Prostate gland (tissue), 2 donors: ENCODE measurements around the gene DMWD. TPM values are rescaled to one million over a fixed set of nuclear protein-coding genes. Genes with fewer than 3 reads are reported as not detected.

Source experiments
- DNase-seq: peaks from one replicate; pipeline ENCODE4 v3.0.0-alpha.2; 2019; ENCODE audit warnings: low spot score
- H3K27ac ChIP-seq, 2 donors: fragments of 200-600 bp; sonication (generic); 2 replicates each; pipeline ENCODE4 v1.5.1; 2017 to 2019
- H3K27me3 ChIP-seq: fragments of 200-600 bp; sonication (generic); replicated peaks from 2 replicates; pipeline ENCODE4 v1.5.1; 2019; ENCODE audit not compliant: insufficient read depth
- H3K36me3 ChIP-seq, 2 donors: fragments of 200-600 bp; sonication (generic); 1 replicate in 1 of 2; 2 replicates in 1 of 2; pipeline versions ENCODE4 v1.5.1 to v1.8.1; 2017 to 2019
- H3K4me1 ChIP-seq: fragments of 200-600 bp; sonication (generic); replicated peaks from 2 replicates; pipeline ENCODE4 v1.5.1; 2019
- H3K4me3 ChIP-seq, 2 donors: fragments of 200-600 bp; sonication (generic); 2 replicates each; pipeline ENCODE4 v1.5.1; 2017 to 2019
- H3K9me3 ChIP-seq: fragments of 200-600 bp; sonication (generic); 2 replicates; pipeline ENCODE4 v1.5.1; 2017
- CTCF ChIP-seq, 4 experiments: fragments of 200-600 bp in 2 of 4; fragments of 450-650 bp in 2 of 4; sonication (generic) in 2 of 4; IDR thresholded peaks; 1 replicate in 3 of 4; 2 replicates in 1 of 4; pipeline ENCODE4 v1.5.1; 2016 to 2019; ENCODE audit warnings: antibody characterized with exemption in 4 of 4, mild to moderate bottlenecking in 2 of 4, moderate library complexity in 2 of 4
- POLR2A ChIP-seq: fragments of 450-650 bp; IDR thresholded peaks from one replicate; pipeline ENCODE4 v1.6.1; 2016; ENCODE audit warnings: antibody characterized with exemption, mild to moderate bottlenecking
- POLR2AphosphoS5 ChIP-seq: sonication (generic); formaldehyde crosslinking; IDR thresholded peaks from one replicate; pipeline ENCODE4 v1.6.1; 2017; ENCODE audit warnings: antibody characterized with exemption
- WGBS: methylation state at CpG from one replicate; pipeline ENCODE4 v1.1.5; 2018; 5-methylcytosine and 5-hydroxymethylcytosine counted together
- intact Hi-C: fragments of 100-400 bp; cut with DNase I; formaldehyde crosslinking; loops from one replicate; pipeline ENCODE4 v1.14.2; 2022
- total RNA-seq, 2 donors: library from RNA; depleted of rRNA; stranded (reverse); fragments of >200 nt; gene quantifications; one replicate each; pipeline ENCODE4 v1.1.0, GENCODE V29; 2016

Gene DMWD
- total RNA-seq, 2 donors from 2014 or later = 35.5 to 96.7 TPM

- Histone ChIP-seq H3K4me3 (no peak overlapping the region), H3K27me3 (no peaks in the 10 kb centered on the region), H3K27ac (no peak overlapping the region), H3K36me3 (peaks cover 17 to 34% of the 10 kb centered on the region in 2 donors), H3K4me1 (peaks cover 9% of the 10 kb centered on the region), H3K9me3 (no peaks in the 10 kb centered on the region)
- TF ChIP-seq CTCF (IDR thresholded peaks at IDR 0.05) = no peak
- no peak for TF ChIP-seq POLR2AphosphoS5
- TF ChIP-seq POLR2A = no peak
- WGBS = 93% methylated on average over 14 of the region's 16 CpGs
- intact Hi-C loops = no loop called here
- no peak for DNase-seq
Measured at GRCh38 chr19:45827459-45828093, 34.9 kb upstream of the DMWD start.

DNA sequence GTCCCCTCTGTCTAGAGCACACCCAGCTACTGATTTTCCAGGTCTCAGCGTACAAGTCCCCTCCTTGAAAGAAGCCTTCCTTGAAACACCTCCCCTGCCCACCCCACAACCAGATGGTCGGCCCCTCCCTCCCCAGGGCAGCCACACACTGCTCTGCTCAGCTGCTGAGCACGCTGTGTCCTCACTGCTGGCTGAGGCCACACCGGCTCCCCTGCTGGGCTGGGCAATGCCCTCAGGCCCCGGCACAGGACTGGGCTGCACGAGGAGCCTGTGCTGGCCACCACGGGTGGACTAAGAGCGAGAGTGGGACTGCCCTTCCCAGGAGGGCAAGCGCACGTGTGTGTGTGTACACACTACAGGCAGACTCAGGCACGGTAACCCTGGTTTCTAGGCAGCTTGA lies 34.3 kb upstream of the DMWD start:
- Histone ChIP-seq H3K9me3 (no peaks in the 10 kb centered on the region), H3K4me1 (peaks cover 9% of the 10 kb centered on the region), H3K4me3 (no peak overlapping the region), H3K27me3 (no peaks in the 10 kb centered on the region), H3K36me3 (peaks cover 19 to 34% of the 10 kb centered on the region in 2 donors), H3K27ac (no peak overlapping the region)
- 75% methylated on average over 11 of the region's 11 CpGs for WGBS
- intact Hi-C loops = no loop called here
- DNase-seq = no peak
- no peak for TF ChIP-seq POLR2AphosphoS5
- TF ChIP-seq POLR2A = no peak
- no peak for TF ChIP-seq CTCF (IDR thresholded peaks at IDR 0.05)

DNA sequence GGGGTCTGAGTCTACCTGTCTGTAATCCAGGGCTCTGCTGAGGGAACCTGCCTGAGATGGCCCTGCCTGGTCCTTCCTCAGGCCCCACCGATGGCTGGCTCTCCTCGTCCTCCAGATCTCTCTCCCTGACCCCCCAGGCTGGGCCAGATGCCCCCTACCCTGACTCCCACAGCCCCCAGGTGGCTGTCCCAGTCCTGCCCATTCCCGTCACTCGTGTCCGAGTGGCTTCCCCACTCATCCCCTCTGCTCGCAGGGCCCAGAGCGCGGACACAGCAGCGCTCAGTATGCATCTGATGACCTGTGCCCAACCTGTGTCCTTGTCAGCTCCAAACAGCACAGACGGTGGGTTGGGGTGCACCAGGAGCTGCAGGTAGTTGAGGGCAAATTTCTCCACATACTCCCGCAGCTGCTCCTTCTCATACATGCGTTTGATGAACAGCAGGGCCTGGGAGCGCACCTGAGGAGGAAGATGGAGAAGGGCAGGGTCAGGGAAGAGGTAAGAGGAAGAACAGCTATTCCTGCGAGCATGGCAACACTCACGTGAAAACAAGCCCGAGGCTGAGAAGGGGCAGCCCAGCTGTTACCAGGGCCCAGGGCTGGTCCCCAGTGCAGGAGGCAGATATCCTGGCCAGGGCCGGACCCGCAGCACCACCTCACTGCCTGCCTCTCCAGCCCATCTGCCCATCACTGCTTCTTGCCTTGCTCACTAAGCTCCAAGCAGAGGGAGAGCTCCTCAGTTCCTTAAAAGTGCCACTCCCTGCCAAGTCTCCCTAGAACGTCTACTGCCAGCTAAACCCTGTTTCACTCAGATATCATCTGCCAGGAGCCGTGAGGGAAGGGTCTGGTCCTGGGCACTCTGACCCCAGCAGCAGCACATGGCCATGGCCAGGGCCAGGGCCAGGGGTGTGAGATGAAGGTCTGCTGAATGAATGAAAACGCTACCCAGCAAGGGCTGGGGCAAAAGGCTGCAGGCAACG lies 33.6 kb upstream of the DMWD start:
- no peak for TF ChIP-seq CTCF (IDR thresholded peaks at IDR 0.05)
- no peak for TF ChIP-seq POLR2AphosphoS5
- no peak for TF ChIP-seq POLR2A
- Histone ChIP-seq H3K27me3 (no peaks in the 10 kb centered on the region), H3K36me3 (peaks cover 19 to 30% of the 10 kb centered on the region in 2 donors), H3K4me3 (no peak overlapping the region), H3K4me1 (peaks cover 9% of the 10 kb centered on the region), H3K9me3 (no peaks in the 10 kb centered on the region), H3K27ac (no peak overlapping the region)
- DNase-seq = no peak
- intact Hi-C loops = no loop called here
- WGBS = 82% methylated on average over 22 of the region's 22 CpGs

GRCh38 chr19:45825263-45825605 lies 32.6 kb upstream of the DMWD start:
- intact Hi-C loops = no loop called here
- Histone ChIP-seq H3K36me3 (peaks cover 19 to 30% of the 10 kb centered on the region in 2 donors), H3K27me3 (no peaks in the 10 kb centered on the region), H3K4me3 (no peak overlapping the region), H3K9me3 (no peaks in the 10 kb centered on the region), H3K4me1 (peaks cover 9% of the 10 kb centered on the region), H3K27ac (no peak overlapping the region)
- TF ChIP-seq POLR2A = no peak
- no peak for DNase-seq
- WGBS = 90% methylated on average over 8 of the region's 8 CpGs

DNA sequence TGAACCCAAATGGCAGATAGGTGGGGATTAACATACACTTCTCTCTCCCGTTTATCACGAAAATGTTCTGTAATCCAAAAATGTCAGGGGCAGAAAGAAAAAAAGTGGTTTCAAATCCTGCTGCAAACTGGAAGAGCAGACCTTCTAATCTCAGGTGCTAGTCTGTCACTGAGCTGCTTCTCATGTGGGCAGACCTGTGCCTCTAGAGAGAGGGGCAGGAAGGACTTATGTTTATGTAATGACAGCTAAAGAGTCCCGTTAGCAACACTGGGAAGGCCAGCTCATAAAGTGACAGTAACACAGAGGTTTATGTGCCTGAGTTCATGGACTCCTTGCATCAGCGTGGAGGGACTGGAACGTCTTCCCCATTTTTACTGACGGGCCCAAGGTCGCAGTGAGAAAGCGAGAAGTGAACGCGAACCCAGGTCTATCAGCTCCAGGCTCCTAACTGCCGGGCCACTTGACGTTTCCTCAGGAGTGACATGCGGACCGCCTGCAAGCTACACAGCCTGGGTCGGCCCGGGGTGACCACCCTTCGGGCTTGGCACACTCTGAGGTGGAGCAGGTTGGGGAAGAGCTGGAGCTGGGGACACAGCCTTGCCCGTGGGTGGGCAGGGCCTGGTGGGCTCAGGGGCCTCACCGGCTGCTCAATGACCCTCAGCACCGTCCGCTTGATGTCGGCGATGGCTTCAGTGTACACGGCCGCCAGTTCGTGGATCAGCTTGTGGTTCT lies 32.1 kb upstream of the DMWD start:
- intact Hi-C loops = no loop called here
- H3K4me1 ChIP-seq = peaks cover 9% of the 10 kb centered on the region
- H3K9me3 ChIP-seq = no peaks in the 10 kb centered on the region
- TF ChIP-seq POLR2A (no peak), POLR2AphosphoS5 (no peak), CTCF (IDR thresholded peaks at IDR 0.05) (no peak)
- no peaks in the 10 kb centered on the region for H3K27me3 ChIP-seq
- peak overlapping the region in 1 of 2 donors; percentile 8 for H3K27ac ChIP-seq
- no peak overlapping the region for H3K4me3 ChIP-seq
- H3K36me3 ChIP-seq = peaks cover 19 to 26% of the 10 kb centered on the region in 2 donors
- no peak for DNase-seq
- 84% methylated on average over 26 of the region's 26 CpGs for WGBS
